GM12801 (cell line): ENCODE results near the gene RNF135.

Source experiments
- CTCF ChIP-seq: IDR thresholded peaks from one replicate; pipeline ENCODE4 v1.5.1; 2011; ENCODE audit warnings: control low read depth; ENCODE audit not compliant: insufficient read length; ENCODE audit errors: extremely low read depth

RNF135 gene

DNA sequence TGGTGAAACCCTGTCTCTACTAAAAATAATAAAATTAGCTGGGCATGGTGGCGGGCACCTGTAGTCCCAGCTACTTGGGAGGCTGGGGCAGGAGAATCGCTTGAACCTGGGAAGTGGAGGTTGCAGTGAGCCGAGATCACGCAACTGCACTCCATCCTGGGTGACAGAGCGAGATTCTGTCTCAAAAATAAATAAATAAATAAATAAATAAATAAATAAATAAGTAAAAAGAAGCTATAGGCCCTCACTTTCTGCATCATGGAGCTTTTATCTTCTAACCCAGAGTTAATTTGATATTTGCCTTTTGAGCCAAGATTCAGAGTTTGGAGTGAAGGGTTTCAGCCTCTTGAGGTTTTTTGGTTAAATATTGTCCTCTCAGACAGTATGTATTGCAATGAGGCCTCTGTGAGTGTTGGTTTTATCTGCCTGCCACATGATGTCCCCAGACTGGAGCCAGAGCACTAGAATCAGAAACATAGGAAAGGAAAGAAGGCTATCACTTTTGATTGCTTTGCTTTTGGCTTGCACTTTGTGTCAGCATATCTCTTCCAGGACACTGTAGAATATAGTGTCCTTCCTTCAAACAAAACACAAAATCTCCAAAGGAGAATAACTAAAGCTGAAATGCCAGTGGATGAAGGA, 32.5 kb downstream of the RNF135 start:
- no peak for TF ChIP-seq CTCF

- no peak for TF ChIP-seq CTCF
These were observed 33.3 kb downstream of the RNF135 start for GRCh38 chr17:31004160-31004559.

- no peak for TF ChIP-seq CTCF
These were observed 37.0 kb downstream of the RNF135 start for GRCh38 chr17:31007695-31008373.

DNA sequence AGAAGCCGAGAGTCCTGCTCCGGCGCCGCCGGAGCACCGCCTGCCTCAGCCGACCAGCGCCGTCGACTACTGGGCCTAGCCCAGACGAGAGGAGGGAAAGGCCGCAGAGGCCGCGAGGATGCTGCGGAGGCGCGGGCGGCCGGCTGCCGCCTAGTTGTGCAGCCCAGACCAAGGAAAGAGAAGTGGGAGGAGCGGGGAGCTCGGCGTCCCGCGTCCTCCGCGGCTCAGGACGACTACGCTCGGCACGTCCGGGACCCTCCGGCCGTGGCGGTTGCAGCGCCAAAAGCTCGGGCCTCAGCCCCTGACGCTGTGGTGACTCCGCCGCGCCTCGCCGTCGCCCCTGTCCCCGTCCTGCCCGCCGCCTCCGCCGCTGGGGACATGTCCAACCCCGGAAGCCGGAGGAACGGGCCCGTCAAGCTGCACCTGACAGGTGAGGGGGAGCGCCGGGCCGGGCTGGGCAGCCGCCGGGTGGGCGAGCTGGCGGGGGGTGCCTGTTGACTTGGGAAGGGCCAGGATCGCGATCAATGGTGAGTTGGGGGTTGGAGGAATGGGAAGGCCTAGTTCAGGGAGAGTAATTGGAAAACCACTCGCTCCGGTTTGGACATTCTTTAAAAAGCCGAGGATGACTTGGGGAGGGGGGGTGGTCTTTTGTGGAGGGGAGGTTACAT, 37.7 kb downstream of the RNF135 start:
- no peak for TF ChIP-seq CTCF

- TF ChIP-seq CTCF = no peak
These were observed 43.0 kb downstream of the RNF135 start for GRCh38 chr17:31013844-31014243.

DNA sequence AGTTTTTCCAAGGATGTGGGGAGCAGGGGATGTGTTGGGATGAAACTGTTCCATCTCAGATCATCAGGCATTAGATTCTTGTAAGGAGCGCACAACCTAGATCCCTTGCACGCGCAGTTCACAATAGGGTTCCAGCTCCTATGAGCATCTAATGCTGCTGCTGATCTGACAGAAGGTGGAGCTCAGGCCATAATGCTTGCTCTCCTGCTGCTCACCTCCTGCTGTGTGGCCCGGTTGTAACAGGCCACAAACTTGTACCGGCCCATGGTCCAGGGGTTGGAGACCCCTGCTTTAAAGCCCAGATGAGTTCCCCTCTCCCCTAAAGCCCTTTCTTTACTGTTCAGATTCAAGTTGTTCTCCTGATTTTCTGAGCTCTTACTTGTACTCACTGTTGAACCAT, 44.8 kb downstream of the RNF135 start:
- no peak for TF ChIP-seq CTCF

DNA sequence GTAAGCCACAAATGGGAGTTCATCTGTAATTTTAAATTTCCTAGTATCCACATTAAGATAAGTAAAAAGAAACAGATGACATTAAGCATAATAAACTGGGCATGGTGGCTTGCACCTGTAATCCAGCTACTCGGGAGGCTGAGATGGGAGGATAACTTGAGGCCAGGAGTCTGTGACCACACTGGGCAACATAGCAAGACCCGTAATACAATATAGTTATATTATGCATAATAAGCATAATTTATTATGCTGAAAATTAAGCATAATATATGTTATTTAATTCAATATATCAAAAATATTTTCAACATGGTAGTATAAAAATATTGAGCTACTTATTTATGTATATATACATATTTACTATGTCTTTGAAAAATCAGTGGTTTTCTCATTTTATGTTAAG, 48.2 kb downstream of the RNF135 start:
- no peak for TF ChIP-seq CTCF
